CD1c-positive myeloid dendritic cell (primary cell): ENCODE data around the gene ADCY1.
"Not testable (repeated sequence)": the region's sequence is repeated elsewhere in the genome, so short reads cannot be mapped to it uniquely, and the experiment has no call there.

Experiments
- DNase-seq: peaks from one replicate; pipeline ENCODE4 v3.0.0-alpha.2; 2016; ENCODE audit errors: extremely low spot score

The ADCY1 gene

GRCh38 chr7:45710271-45711160 lies 136.3 kb downstream of the ADCY1 start:
- DNase-seq: no peak

GRCh38 chr7:45711161-45711490 lies 137.0 kb downstream of the ADCY1 start:
- no peak for DNase-seq

- no peak for DNase-seq
Observed at GRCh38 chr7:45712057-45712689, 138.0 kb downstream of the ADCY1 start.

- DNase-seq: no peak
Observed at GRCh38 chr7:45712872-45713668, 138.9 kb downstream of the ADCY1 start.

GRCh38 chr7:45713669-45714520 lies 139.7 kb downstream of the ADCY1 start:
- DNase-seq: no peak

- DNase-seq: no peak
Observed at GRCh38 chr7:45714521-45714820, 140.3 kb downstream of the ADCY1 start.

GRCh38 chr7:45715471-45716352 lies 141.5 kb downstream of the ADCY1 start:
- no peak for DNase-seq

GRCh38 chr7:45716380-45717203 lies 142.4 kb downstream of the ADCY1 start:
- no peak for DNase-seq

- DNase-seq: no peak
Observed at GRCh38 chr7:45717537-45718235, 143.5 kb downstream of the ADCY1 start.

GRCh38 chr7:45718464-45719330 lies 144.5 kb downstream of the ADCY1 start:
- DNase-seq: no peak

GRCh38 chr7:45720989-45721388 lies 146.8 kb downstream of the ADCY1 start:
- no peak for DNase-seq

- no peak for DNase-seq
Observed at GRCh38 chr7:45721686-45722598, 147.8 kb downstream of the ADCY1 start.

- not testable (repeated sequence) for DNase-seq
Observed at GRCh38 chr7:45725231-45725630, 151.1 kb downstream of the ADCY1 start.

GRCh38 chr7:45726883-45727282 lies 152.7 kb downstream of the ADCY1 start:
- no peak for DNase-seq

GRCh38 chr7:45731692-45732443 lies 157.7 kb downstream of the ADCY1 start:
- not testable (repeated sequence) for DNase-seq

- not testable (repeated sequence) for DNase-seq
Observed at GRCh38 chr7:45738920-45739319, 164.8 kb downstream of the ADCY1 start.
